ENCODE data around the gene GPALPP1.
A peak's percentile ranks its signal among the peaks of the same experiment; 100 is the strongest.

The GPALPP1 gene

GRCh38 chr13:45046445-45046844 lies 57.1 kb downstream of the GPALPP1 start:
- no peak for TF ChIP-seq CTCF (IDR thresholded peaks at IDR 0.05; ENCODE audit: control insufficient read depth, insufficient read depth, low read depth, low read length, missing control alignments)
- H3K4me3 ChIP-seq (ENCODE audit: control insufficient read depth, low read depth, low read length) = no peak overlapping the region
- no peak for DNase-seq (ENCODE audit: low read depth)

GRCh38 chr13:45047394-45048310 lies 58.3 kb downstream of the GPALPP1 start:
- DNase-seq (ENCODE audit: low read depth) = peak; percentile 64
- H3K4me3 ChIP-seq (ENCODE audit: control insufficient read depth, low read depth, low read length) = peak overlapping the region; percentile 44
- peak; percentile 92 for TF ChIP-seq CTCF (IDR thresholded peaks at IDR 0.05; ENCODE audit: control insufficient read depth, insufficient read depth, low read depth, low read length, missing control alignments)

GRCh38 chr13:45048890-45049407 lies 59.6 kb downstream of the GPALPP1 start:
- H3K4me3 ChIP-seq (ENCODE audit: control insufficient read depth, low read depth, low read length) = no peak overlapping the region
- TF ChIP-seq CTCF (IDR thresholded peaks at IDR 0.05; ENCODE audit: control insufficient read depth, insufficient read depth, low read depth, low read length, missing control alignments) = no peak
- DNase-seq (ENCODE audit: low read depth) = no peak

- H3K4me3 ChIP-seq (ENCODE audit: control insufficient read depth, low read depth, low read length) = no peak overlapping the region
- TF ChIP-seq CTCF (IDR thresholded peaks at IDR 0.05; ENCODE audit: control insufficient read depth, insufficient read depth, low read depth, low read length, missing control alignments) = no peak
- no peak for DNase-seq (ENCODE audit: low read depth)
Observed at GRCh38 chr13:45049478-45049877, 60.1 kb downstream of the GPALPP1 start.

GRCh38 chr13:45051315-45051714 lies 62.0 kb downstream of the GPALPP1 start:
- DNase-seq (ENCODE audit: low read depth) = no peak
- TF ChIP-seq CTCF (IDR thresholded peaks at IDR 0.05; ENCODE audit: control insufficient read depth, insufficient read depth, low read depth, low read length, missing control alignments) = no peak
- no peak overlapping the region for H3K4me3 ChIP-seq (ENCODE audit: control insufficient read depth, low read depth, low read length)

- TF ChIP-seq CTCF (IDR thresholded peaks at IDR 0.05; ENCODE audit: control insufficient read depth, insufficient read depth, low read depth, low read length, missing control alignments) = no peak
- peak; percentile 94 for DNase-seq (ENCODE audit: low read depth)
- H3K4me3 ChIP-seq (ENCODE audit: control insufficient read depth, low read depth, low read length) = no peak overlapping the region
Observed at GRCh38 chr13:45055198-45055901, 66.0 kb downstream of the GPALPP1 start.
